ENCODE results near the gene CUX1.
A peak's percentile ranks its signal among the peaks of the same experiment; 100 is the strongest.
"Not testable (repeated sequence)": the region's sequence is repeated elsewhere in the genome, so short reads cannot be mapped to it uniquely, and the experiment has no call there.

The CUX1 gene

GRCh38 chr7:101795461-101795860, 22.0 kb upstream of the CUX1 start:
- DNase-seq, result no peak

DNA sequence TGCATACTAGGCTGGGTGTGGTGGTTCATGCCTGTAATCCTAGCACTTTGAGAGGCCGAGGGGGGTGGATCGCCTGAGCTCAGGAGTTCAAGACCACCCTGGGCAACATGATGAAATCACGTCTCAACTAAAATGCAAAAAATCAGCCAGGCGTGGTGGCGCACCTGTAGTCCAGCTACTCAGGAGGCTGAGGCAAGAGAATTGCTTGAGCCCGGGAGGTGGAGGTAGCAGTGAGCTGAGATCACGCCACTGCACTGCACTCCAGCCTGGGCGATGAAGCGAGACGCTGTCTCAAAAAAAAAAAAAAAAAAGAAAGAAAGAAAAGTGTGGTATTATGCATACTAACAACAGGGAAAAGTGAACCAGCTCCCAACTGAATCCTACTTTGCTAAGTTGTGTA, 19.3 kb upstream of the CUX1 start:
- not testable (repeated sequence) for DNase-seq

GRCh38 chr7:101803203-101804087, 14.0 kb upstream of the CUX1 start:
- no peak for DNase-seq

GRCh38 chr7:101804088-101804963, 13.1 kb upstream of the CUX1 start:
- no peak for DNase-seq

GRCh38 chr7:101804967-101805366, 12.5 kb upstream of the CUX1 start:
- DNase-seq, result peak; percentile 9

GRCh38 chr7:101812595-101812994, 4.8 kb upstream of the CUX1 start:
- no peak for DNase-seq

DNA sequence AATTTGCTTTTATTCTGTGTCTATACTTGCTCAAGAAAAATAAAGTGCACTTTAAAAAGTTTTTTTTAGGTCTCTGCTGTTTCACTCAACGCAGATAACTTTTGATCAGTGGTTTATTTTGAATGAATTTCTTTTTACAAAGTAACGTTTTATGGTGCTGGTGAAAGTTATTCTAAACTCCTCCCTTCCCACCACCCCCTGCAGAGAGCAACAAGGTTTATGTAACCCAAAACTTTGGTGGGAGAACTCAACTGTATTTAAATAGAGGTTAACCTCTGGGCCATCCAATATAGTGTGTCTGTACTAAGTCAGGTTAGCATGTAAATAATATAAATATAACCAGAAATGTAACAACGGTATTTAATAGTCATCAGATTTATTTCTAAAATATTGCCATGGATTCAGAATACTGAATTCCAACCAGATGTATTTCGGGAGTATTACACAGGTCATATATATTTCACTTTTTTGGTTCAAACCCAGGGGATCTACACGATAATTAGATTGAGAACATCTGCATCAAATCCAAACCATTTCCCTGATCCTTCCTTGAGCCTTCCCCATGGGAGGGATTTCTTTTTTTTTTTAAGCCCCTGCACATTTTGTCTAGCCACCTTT, 3.9 kb upstream of the CUX1 start:
- no peak for DNase-seq

DNA sequence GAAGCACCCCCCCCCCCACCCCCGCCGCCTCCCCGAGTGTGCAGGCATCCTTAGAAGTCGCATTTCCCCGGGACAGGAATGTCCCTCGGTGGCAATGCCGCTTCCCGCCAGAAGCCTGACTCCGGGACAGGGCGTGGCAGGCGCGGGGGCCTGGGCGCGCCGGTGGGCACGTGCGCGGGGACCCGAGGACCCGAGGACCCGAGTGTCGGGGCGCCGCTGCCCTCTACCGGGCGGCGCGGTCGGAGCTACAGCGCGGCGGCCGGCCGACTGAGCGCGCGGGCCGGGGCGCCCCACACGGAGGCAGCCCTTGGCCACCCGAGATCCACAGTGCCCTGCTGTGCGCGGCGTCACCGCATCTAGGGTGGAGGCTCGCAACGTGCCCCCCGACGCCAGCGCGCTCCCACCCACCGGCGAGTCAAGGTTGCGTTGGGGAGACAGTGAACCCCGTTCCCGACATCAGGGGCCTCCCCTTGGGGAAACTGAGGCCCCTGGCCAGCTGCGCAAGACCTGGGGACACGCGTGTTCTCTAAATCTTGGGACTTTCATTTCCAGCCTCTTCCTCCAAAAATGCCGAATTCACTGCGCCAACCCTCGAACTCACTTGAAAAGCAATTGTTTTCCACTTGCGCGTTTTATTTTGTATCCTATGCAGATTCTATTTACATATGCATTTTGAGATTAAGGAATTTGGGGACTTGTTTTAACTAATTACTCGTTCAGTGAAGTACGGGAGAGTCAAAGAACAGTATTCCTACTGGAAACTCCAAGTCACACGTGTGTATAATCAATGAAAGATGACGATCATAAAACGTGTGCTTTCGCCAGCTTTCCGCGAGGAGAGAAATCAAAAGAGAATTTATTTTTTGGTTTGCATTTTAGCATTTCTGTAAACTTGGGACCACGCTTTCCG, 3.1 kb upstream of the CUX1 start:
- DNase-seq, result peak; percentile 35

GRCh38 chr7:101814991-101815825, 2.2 kb upstream of the CUX1 start:
- DNase-seq, result peak; percentile 49

GRCh38 chr7:101815826-101816594, 1.4 kb upstream of the CUX1 start:
- DNase-seq, result peak; percentile 75

- peak; percentile 27 for DNase-seq
Measured at GRCh38 chr7:101816595-101817470, 593 bp upstream of the CUX1 start.

GRCh38 chr7:101818287-101819071, 1.1 kb downstream of the CUX1 start:
- DNase-seq, result no peak

- no peak for DNase-seq
Measured at GRCh38 chr7:101819183-101819582, 1.8 kb downstream of the CUX1 start.

DNA sequence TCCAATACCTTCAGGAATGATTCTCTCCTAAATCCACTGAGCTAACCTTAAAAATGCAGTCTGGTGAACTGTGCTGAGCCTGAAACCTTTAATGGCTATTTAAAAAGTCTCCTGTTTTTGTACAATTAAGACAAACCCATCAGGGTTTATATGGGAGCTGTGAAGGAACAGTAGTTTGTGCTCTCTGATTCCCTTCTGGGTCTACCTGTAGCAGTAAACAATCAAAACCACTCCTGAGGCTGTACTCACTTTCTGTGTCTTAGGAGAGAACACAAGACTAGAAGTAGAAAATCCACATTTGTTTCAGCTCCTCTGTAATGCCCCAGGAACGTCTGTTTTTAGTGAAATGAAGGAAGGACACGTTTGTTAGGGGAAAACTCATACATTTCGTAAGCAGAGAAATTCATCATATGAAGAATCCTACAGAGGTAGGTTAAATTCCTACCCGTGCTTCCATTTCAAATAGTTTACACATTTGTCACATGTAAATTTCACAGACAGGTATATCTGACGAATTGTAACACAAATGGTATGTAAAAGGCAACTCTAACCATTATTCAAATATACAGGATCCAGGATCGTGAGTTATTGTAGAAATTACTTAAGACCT, 2.6 kb downstream of the CUX1 start:
- DNase-seq, result no peak

DNA sequence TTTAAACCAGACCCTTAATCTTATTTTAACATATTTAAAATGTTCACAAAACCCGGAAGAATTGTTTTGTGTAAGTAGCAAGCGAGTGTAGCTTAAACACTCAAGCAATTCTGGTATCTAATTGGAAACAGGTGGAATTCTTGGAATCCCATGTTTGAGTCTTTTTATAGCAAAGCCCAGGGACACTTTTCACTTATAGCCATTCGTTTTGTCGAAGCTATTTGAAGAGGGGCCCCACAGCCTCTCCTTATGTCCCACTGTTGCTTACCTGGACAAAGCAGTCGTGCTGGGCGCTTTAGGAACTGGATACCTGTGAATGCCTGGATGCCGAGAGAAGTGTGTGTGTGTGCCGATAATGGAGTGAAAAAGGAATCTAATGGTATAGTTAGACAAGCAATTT, 3.3 kb downstream of the CUX1 start:
- no peak for DNase-seq

DNA sequence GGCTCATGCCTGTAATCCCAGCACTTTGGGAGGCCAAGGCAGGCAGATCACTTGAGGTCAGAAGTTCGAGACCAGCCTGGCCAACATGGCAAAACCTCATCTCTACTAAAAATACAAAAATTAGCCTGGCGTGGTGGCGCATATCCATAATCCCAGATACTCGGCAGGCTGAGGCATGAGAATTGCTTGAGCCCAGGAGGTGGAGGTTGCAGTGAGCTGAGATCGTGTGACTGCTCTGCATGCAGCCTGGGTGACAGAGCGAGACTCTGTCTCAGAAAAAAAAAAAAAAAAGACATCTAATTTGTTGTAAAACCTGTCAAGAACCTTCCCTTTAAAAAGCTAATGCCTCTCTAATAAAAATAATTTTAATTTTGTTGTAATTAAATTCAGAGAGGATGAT, 5.2 kb downstream of the CUX1 start:
- DNase-seq, result not testable (repeated sequence)

DNA sequence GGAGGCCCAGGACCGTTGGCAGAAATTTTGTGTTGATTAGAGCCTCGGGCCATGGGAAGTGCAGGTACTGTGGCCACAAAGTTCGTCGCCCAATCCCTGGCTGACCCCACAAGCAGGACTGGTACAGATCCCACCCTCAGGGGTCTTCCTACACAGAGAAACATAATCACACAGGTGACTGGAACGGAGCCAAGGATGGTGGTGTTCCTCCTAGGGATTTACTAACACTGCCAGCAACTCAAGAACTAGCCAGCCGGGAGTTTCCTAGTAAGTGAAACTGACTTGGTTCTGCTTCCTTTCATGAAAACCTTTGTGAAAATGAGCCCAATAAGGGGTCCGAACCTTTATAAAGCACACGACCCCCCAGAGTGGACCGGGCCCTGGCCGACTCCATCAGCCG, 5.7 kb downstream of the CUX1 start:
- DNase-seq, result no peak

GRCh38 chr7:101823596-101823995, 6.2 kb downstream of the CUX1 start:
- DNase-seq, result no peak
